GM19043 (cell line): ENCODE measurements around the gene DISP2.

ENCODE experiments used
- ATAC-seq: cut with Tn5 transposase; IDR thresholded peaks from one replicate; pipeline ENCODE4 v1.9.1; 2021; ENCODE audit warnings: low read depth; ENCODE audit not compliant: unreplicated experiment

DISP2 gene

DNA sequence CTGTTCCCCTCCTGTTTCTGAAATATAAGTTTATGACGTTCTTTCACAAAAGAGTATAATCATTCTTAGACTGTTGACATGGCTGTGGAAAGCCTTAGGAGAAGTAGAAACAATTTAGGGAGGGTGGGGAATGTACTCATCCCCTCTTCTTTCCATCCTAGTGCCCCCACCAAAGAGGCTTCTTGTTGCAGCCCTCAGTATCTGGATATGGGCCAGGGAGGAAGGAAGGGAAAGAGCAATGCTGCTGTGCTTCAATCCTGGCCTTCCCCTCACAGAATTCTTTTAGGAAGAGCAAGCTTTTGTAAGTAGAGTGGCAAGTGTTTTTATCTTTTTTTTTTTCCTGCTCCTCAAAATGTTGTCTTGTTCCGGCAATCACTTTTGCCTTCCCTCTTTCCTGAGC, 32.8 kb upstream of the DISP2 start:
- no peak for ATAC-seq

DNA sequence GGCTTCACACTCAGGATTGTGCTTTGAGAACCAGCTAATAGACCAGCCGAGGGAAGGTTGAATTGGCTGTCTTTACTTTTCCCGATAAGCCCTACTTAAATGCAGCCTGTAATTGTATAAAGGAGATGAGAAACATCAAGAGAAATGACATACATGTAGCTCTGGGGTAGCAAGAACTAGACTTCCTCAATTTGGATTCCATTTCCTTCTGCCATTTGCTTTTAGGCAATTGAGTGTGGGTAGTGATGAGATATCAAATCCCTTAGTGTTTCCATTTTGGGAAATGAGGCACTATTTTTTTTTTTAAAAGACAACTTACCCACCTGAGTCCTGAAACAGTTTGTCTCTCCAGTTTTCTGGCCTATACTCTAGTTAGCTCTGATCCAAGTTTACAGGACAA, 32.3 kb upstream of the DISP2 start:
- no peak for ATAC-seq

DNA sequence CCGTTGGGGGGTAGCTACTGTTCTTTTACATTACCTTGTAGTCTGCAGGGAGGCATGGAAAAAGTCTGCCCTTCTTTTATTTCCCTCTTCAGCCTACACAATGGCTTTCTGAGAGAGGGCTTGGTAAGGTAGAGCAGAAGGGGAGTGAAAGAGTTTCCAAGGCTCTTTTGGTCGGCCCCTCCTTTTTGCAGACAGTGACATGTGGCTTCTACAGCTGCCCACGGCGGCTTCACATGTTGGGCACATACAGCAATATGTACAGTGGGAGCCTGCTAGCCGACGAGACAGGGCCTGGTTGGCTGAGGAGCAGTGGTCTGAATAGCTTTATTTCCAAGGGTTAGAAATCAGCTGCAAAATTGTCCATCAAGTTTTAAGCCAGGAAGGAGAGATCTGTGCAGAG, 30.6 kb upstream of the DISP2 start:
- ATAC-seq: no peak

GRCh38 chr15:40328176-40328575, 29.8 kb upstream of the DISP2 start:
- no peak for ATAC-seq

- no peak for ATAC-seq
Observed at GRCh38 chr15:40328751-40329150, 29.3 kb upstream of the DISP2 start.

DNA sequence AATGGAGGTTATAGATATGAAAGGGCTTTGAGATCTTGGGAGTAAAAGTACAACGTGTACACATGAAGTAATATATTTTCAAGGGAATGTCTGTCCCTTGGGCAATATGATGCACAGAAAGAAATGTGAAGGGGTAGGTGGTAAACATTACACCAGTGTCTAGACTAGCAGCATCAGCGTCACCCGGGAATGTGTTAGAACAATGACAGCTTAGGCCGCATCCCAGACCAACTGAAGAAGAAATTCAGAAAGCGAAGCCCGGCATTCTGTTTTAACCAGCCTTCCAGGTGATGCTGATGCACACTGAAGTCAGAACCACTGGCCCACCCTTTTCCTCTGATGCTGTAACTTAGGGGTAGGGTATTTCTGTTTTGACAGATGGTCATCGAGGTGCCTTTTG, 28.2 kb upstream of the DISP2 start:
- ATAC-seq: no peak

- no peak for ATAC-seq
Observed at GRCh38 chr15:40330368-40330836, 27.6 kb upstream of the DISP2 start.

DNA sequence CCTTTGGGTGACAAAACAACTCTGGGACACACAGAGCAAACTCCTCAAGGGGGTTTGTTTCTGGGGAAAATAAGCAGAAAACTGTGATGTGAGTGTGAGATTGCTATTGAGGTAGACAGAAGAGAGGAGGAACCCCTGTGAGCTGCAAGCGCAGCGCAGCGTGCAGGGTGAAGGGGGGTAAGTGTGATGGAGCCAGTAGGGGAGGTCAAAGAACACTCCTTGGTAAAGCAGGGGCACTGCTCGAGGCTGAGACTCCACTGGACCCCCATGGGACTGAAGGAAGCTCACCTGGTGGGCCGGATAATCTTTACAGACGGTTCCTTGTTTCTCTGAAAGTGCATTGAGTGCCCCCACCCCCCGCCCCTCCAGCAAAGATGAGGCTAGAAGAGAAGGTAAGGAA, 27.0 kb upstream of the DISP2 start:
- ATAC-seq: no peak

DNA sequence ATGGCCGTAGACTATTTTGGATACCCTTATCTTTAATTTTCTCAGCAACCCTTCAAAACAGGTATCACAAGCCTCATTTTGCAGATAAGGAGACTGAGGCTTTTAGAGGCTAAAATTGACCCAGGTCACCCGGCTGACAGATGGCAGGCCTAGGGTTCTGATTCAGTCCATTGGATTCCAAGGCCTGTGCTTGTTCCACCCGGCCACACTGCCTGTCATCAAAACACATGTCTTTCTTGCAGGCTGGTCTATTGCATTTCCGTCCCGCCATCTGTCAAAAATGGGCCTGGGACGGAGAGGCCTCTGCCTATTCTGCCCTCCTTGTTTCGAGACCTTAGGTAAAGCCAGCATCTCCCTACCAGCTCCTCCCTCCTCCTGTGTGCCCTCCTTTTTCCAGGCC, 26.4 kb upstream of the DISP2 start:
- ATAC-seq: no peak

DNA sequence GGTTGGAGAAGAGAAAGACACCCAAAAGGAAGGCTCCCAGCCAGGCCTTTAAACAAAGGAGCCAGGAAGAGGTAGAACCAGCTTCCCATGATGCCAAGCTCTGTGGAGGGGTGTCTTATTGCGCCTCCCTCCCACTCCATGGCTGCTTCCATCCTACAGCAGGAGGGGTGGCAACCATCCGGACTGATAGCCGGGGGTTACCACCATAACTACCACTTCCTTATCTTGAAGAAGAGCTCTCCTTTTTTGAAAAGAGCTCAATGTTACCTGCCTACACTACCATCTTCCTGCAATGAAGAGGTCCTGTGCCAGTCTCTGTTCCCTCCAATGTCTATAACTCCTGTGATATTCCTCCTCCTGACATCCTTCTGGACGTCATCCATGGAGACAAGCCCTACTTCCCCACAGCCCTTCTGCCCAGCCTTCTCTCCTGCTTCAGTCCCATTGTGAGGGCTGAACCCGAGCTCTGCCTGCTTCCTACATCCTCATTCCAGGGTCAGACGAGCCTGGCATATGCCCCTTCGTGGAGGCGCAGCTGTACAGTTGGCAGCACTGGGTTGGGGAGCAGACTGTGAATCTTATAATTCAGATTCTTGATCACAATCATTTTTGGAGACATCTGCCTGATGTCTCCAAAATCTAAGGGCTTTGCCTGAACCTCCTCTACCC, 25.8 kb upstream of the DISP2 start:
- no peak for ATAC-seq

DNA sequence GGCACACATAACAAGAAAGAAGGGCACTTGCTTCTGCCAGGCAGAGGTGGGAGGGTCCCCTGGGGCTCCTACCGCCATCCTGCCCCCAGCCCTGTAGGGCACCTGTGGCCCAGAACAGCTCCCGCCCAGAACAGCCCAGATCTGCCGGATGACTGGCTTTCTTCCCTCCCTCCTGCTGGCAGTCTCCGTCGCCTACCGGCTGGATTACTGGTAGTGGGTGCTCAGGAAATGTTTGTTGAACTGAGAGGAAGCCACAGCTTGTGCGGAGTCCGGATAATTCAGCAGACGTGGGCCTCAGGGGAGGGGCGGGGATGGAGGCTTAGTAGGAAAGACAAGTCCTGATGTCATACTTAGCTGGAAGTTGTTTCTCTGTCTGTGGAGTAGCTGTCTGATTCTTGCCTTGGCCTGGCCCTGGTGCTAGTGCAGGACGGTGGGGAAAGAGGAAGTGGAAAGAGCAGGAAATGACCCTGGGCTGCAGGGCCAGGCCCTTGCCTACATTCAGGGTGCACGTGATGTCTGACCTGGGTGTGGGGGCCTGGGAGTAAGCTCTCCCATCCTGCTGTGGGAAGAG, 24.0 kb upstream of the DISP2 start:
- ATAC-seq: no peak

DNA sequence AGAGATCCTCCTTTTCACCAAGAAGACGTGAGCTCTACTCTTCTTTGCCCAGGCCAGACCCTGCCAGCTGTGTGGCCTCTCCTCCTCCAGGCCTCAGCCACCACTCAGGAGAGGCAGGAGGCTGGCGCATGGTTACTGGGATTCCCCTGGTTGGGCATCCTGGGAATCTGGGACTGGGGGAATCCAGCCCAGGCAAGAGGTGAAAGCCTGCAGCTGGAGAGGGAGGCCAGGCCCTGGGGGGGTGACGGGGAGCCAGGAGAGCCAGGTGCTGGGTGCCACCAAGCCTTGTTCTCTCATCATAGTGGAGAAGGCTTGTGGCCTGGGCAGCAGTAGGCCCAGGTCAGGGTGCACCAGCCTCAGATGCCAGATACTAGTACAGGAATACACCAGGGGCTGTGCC, 23.5 kb upstream of the DISP2 start:
- no peak for ATAC-seq

GRCh38 chr15:40334941-40335795, 22.9 kb upstream of the DISP2 start:
- ATAC-seq: no peak

DNA sequence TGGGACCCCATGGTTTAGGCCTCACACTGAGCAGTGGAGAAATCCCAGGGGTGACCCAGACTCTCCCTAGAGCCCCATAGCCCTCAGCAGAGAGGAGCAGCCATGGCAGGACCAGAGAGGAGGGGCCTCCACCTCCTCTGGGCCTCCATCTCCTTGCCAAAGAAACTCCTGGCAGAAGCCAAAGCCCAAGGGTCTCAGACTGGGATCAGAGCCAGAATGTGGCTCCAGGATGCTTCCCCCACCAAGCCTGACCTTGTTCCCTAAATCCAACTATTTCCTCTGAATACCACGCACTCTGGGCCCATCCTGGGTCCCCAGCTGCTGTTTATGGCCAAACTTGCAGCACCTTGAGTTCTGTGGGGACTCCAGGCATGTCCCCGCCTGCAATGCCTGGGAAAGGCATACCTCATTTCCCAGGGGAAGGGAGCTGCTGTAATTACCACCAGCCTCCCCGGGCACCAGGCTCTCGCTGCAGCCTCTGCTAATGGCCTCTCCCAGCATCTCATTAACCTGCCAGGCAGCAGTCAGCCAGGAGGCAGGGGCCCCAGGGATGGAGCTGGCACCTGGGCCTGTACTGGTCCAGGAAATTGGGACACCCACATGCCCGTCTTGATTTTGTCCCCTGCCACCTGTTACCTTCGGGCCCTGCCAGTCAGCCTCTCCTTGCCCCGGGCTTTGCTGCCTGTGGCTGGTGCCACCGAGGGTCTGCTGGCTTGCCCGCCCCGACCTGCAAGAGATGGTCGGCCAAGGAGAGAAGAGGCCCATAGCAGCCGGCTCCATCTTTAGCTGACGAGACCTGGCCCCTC, 21.9 kb upstream of the DISP2 start:
- no peak for ATAC-seq

GRCh38 chr15:40336744-40337122, 21.3 kb upstream of the DISP2 start:
- no peak for ATAC-seq

- no peak for ATAC-seq
Observed at GRCh38 chr15:40337597-40337996, 20.4 kb upstream of the DISP2 start.

GRCh38 chr15:40338041-40338657, 19.9 kb upstream of the DISP2 start:
- ATAC-seq: no peak

DNA sequence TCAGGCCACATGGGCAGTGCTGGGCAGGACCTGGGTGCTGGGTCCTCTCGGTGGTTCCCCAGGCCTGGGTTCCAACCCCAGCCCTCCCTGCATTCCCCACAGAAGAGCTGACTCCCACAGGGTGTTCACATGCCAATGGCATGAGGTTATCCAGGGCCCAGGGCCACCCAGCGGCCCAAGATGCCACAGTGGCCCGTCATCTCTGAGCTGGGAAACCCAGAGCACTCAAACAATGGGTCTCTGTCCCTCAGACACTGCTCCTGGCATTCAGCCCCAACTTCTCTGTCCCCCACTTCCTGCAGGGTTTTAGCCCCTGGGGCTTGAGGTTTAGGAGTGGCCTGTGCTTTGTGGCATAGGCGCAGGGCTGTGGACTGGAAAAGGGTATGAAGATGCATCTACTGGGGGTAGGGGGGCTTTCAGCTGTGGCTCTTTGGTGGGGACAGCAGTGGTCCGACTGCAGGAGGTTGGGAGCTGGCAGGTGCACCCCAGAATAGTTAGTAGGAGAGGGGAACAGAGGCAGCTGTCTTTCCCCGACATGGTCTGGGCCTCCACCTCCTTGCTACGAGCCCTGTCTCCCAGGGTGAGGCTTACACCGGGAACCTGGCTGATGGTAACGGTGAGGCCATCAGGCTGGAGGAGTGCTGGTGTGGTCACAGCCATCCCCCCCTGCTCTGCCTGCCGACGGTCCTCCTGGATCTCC, 18.9 kb upstream of the DISP2 start:
- no peak for ATAC-seq

DNA sequence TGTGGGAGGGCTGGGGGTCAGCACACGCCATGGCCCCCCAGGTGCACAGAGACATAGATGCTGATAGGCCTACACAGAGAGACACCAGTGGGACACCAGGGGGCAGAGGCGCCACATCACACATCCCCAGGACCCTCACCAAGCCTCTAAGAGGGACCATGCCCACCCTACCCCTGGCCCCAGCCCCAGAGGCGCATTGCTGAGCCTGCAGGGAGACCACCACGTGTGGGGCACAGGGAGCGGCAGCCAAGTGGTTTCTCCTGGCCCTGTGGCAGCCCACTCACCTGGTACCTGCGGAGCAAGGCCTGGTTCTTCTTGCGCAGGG, 18.4 kb upstream of the DISP2 start:
- no peak for ATAC-seq
